ENCODE results near the gene KIAA0319L.
"Not testable (repeated sequence)": the region's sequence is repeated elsewhere in the genome, so short reads cannot be mapped to it uniquely, and the experiment has no call there.

Gene KIAA0319L

GRCh38 chr1:35499231-35499630 lies 58.0 kb downstream of the KIAA0319L start:
- Histone ChIP-seq H3K9me3 (ENCODE audit: control insufficient read depth, low read depth, low read length) (no peaks in the 10 kb centered on the region), H3K36me3 (ENCODE audit: control insufficient read depth, low read depth, low read length) (peaks cover 5% of the 10 kb centered on the region), H3K4me1 (ENCODE audit: control insufficient read depth, low read depth, low read length) (no peaks in the 10 kb centered on the region), H3K27me3 (ENCODE audit: control insufficient read depth, insufficient read depth, low read length) (no peaks in the 10 kb centered on the region), H3K4me3 (ENCODE audit: low read length) (no peak overlapping the region), H3K27ac (ENCODE audit: low read length) (no peak overlapping the region), H3K9ac (ENCODE audit: low read length) (no peak overlapping the region)

GRCh38 chr1:35497571-35497970 lies 59.6 kb downstream of the KIAA0319L start:
- Histone ChIP-seq H3K27me3 (ENCODE audit: control insufficient read depth, insufficient read depth, low read length) (no peaks in the 10 kb centered on the region), H3K9me3 (ENCODE audit: control insufficient read depth, low read depth, low read length) (no peaks in the 10 kb centered on the region), H3K27ac (ENCODE audit: low read length) (no peak overlapping the region), H3K9ac (ENCODE audit: low read length) (no peak overlapping the region), H3K4me3 (ENCODE audit: low read length) (no peak overlapping the region), H3K4me1 (ENCODE audit: control insufficient read depth, low read depth, low read length) (no peaks in the 10 kb centered on the region), H3K36me3 (ENCODE audit: control insufficient read depth, low read depth, low read length) (peaks cover 5% of the 10 kb centered on the region)

GRCh38 chr1:35490250-35490649 lies 67.0 kb downstream of the KIAA0319L start:
- no peak overlapping the region for H3K9ac ChIP-seq (ENCODE audit: low read length)
- H3K4me1 ChIP-seq (ENCODE audit: control insufficient read depth, low read depth, low read length), result no peaks in the 10 kb centered on the region
- H3K27ac ChIP-seq (ENCODE audit: low read length), result no peak overlapping the region
- no peak overlapping the region for H3K4me3 ChIP-seq (ENCODE audit: low read length)
- H3K27me3 ChIP-seq (ENCODE audit: control insufficient read depth, insufficient read depth, low read length), result no peaks in the 10 kb centered on the region
- H3K36me3 ChIP-seq (ENCODE audit: control insufficient read depth, low read depth, low read length), result no peaks in the 10 kb centered on the region
- no peaks in the 10 kb centered on the region for H3K9me3 ChIP-seq (ENCODE audit: control insufficient read depth, low read depth, low read length)

GRCh38 chr1:35488336-35488735 lies 68.9 kb downstream of the KIAA0319L start:
- Histone ChIP-seq H3K4me1 (ENCODE audit: control insufficient read depth, low read depth, low read length) (no peaks in the 10 kb centered on the region), H3K36me3 (ENCODE audit: control insufficient read depth, low read depth, low read length) (no peaks in the 10 kb centered on the region), H3K4me3 (ENCODE audit: low read length) (no peak overlapping the region), H3K9me3 (ENCODE audit: control insufficient read depth, low read depth, low read length) (no peaks in the 10 kb centered on the region), H3K27ac (ENCODE audit: low read length) (no peak overlapping the region), H3K27me3 (ENCODE audit: control insufficient read depth, insufficient read depth, low read length) (no peaks in the 10 kb centered on the region), H3K9ac (ENCODE audit: low read length) (no peak overlapping the region)

GRCh38 chr1:35486858-35487408 lies 70.3 kb downstream of the KIAA0319L start:
- H3K36me3 ChIP-seq (ENCODE audit: control insufficient read depth, low read depth, low read length), result no peaks in the 10 kb centered on the region
- no peak overlapping the region for H3K27ac ChIP-seq (ENCODE audit: low read length)
- H3K4me1 ChIP-seq (ENCODE audit: control insufficient read depth, low read depth, low read length), result no peaks in the 10 kb centered on the region
- no peak overlapping the region for H3K4me3 ChIP-seq (ENCODE audit: low read length)
- no peaks in the 10 kb centered on the region for H3K27me3 ChIP-seq (ENCODE audit: control insufficient read depth, insufficient read depth, low read length)
- H3K9ac ChIP-seq (ENCODE audit: low read length), result no peak overlapping the region
- H3K9me3 ChIP-seq (ENCODE audit: control insufficient read depth, low read depth, low read length), result no peaks in the 10 kb centered on the region

- no peak overlapping the region for H3K9ac ChIP-seq (ENCODE audit: low read length)
- no peaks in the 10 kb centered on the region for H3K36me3 ChIP-seq (ENCODE audit: control insufficient read depth, low read depth, low read length)
- no peak overlapping the region for H3K27ac ChIP-seq (ENCODE audit: low read length)
- H3K9me3 ChIP-seq (ENCODE audit: control insufficient read depth, low read depth, low read length), result no peaks in the 10 kb centered on the region
- no peaks in the 10 kb centered on the region for H3K27me3 ChIP-seq (ENCODE audit: control insufficient read depth, insufficient read depth, low read length)
- H3K4me1 ChIP-seq (ENCODE audit: control insufficient read depth, low read depth, low read length), result no peaks in the 10 kb centered on the region
- H3K4me3 ChIP-seq (ENCODE audit: low read length), result no peak overlapping the region
These were observed 76.0 kb downstream of the KIAA0319L start for GRCh38 chr1:35481229-35481628.

GRCh38 chr1:35477870-35478269 lies 79.3 kb downstream of the KIAA0319L start:
- no peak overlapping the region for H3K9ac ChIP-seq (ENCODE audit: low read length)
- H3K9me3 ChIP-seq (ENCODE audit: control insufficient read depth, low read depth, low read length), result no peaks in the 10 kb centered on the region
- no peaks in the 10 kb centered on the region for H3K27me3 ChIP-seq (ENCODE audit: control insufficient read depth, insufficient read depth, low read length)
- H3K4me1 ChIP-seq (ENCODE audit: control insufficient read depth, low read depth, low read length), result no peaks in the 10 kb centered on the region
- H3K36me3 ChIP-seq (ENCODE audit: control insufficient read depth, low read depth, low read length), result peaks cover 5% of the 10 kb centered on the region
- H3K4me3 ChIP-seq (ENCODE audit: low read length), result no peak overlapping the region
- H3K27ac ChIP-seq (ENCODE audit: low read length), result no peak overlapping the region

- Histone ChIP-seq H3K27ac (ENCODE audit: low read length) (no peak overlapping the region), H3K4me3 (ENCODE audit: low read length) (no peak overlapping the region), H3K9ac (ENCODE audit: low read length) (no peak overlapping the region), H3K36me3 (ENCODE audit: control insufficient read depth, low read depth, low read length) (peaks cover 5% of the 10 kb centered on the region), H3K4me1 (ENCODE audit: control insufficient read depth, low read depth, low read length) (peaks cover 5% of the 10 kb centered on the region), H3K27me3 (ENCODE audit: control insufficient read depth, insufficient read depth, low read length) (no peaks in the 10 kb centered on the region), H3K9me3 (ENCODE audit: control insufficient read depth, low read depth, low read length) (no peaks in the 10 kb centered on the region)
These were observed 81.1 kb downstream of the KIAA0319L start for GRCh38 chr1:35475856-35476674.

- Histone ChIP-seq H3K9me3 (ENCODE audit: control insufficient read depth, low read depth, low read length) (no peaks in the 10 kb centered on the region), H3K4me1 (ENCODE audit: control insufficient read depth, low read depth, low read length) (peaks cover 10% of the 10 kb centered on the region), H3K9ac (ENCODE audit: low read length) (no peak overlapping the region), H3K36me3 (ENCODE audit: control insufficient read depth, low read depth, low read length) (peaks cover 8% of the 10 kb centered on the region), H3K27me3 (ENCODE audit: control insufficient read depth, insufficient read depth, low read length) (no peaks in the 10 kb centered on the region), H3K4me3 (ENCODE audit: low read length) (no peak overlapping the region), H3K27ac (ENCODE audit: low read length) (no peak overlapping the region)
These were observed 81.8 kb downstream of the KIAA0319L start for GRCh38 chr1:35475356-35475755.

- H3K27me3 ChIP-seq (ENCODE audit: control insufficient read depth, insufficient read depth, low read length); H3K4me3 ChIP-seq (ENCODE audit: low read length); H3K9me3 ChIP-seq (ENCODE audit: control insufficient read depth, low read depth, low read length); H3K27ac ChIP-seq (ENCODE audit: low read length); H3K9ac ChIP-seq (ENCODE audit: low read length): not testable (repeated sequence)
- H3K36me3 ChIP-seq (ENCODE audit: control insufficient read depth, low read depth, low read length), result peaks cover 28% of the 10 kb centered on the region
- H3K4me1 ChIP-seq (ENCODE audit: control insufficient read depth, low read depth, low read length), result peaks cover 10% of the 10 kb centered on the region
These were observed 84.0 kb downstream of the KIAA0319L start for GRCh38 chr1:35473216-35473615.

- Histone ChIP-seq H3K27ac (ENCODE audit: low read length) (peak overlapping the region; percentile 2), H3K36me3 (ENCODE audit: control insufficient read depth, low read depth, low read length) (peaks cover 33% of the 10 kb centered on the region), H3K27me3 (ENCODE audit: control insufficient read depth, insufficient read depth, low read length) (no peaks in the 10 kb centered on the region), H3K4me1 (ENCODE audit: control insufficient read depth, low read depth, low read length) (peaks cover 10% of the 10 kb centered on the region), H3K9me3 (ENCODE audit: control insufficient read depth, low read depth, low read length) (no peaks in the 10 kb centered on the region), H3K4me3 (ENCODE audit: low read length) (no peak overlapping the region), H3K9ac (ENCODE audit: low read length) (no peak overlapping the region)
These were observed 86.1 kb downstream of the KIAA0319L start for GRCh38 chr1:35470977-35471613.
